ENCODE results near the gene AP1G2.
A peak's percentile ranks its signal among the peaks of the same experiment; 100 is the strongest.
"Not testable (repeated sequence)": the region's sequence is repeated elsewhere in the genome, so short reads cannot be mapped to it uniquely, and the experiment has no call there.

AP1G2 gene

GRCh38 chr14:23590198-23590597, 22.6 kb upstream of the AP1G2 start:
- no peak for DNase-seq

GRCh38 chr14:23589606-23590005, 22.0 kb upstream of the AP1G2 start:
- no peak for DNase-seq

DNA sequence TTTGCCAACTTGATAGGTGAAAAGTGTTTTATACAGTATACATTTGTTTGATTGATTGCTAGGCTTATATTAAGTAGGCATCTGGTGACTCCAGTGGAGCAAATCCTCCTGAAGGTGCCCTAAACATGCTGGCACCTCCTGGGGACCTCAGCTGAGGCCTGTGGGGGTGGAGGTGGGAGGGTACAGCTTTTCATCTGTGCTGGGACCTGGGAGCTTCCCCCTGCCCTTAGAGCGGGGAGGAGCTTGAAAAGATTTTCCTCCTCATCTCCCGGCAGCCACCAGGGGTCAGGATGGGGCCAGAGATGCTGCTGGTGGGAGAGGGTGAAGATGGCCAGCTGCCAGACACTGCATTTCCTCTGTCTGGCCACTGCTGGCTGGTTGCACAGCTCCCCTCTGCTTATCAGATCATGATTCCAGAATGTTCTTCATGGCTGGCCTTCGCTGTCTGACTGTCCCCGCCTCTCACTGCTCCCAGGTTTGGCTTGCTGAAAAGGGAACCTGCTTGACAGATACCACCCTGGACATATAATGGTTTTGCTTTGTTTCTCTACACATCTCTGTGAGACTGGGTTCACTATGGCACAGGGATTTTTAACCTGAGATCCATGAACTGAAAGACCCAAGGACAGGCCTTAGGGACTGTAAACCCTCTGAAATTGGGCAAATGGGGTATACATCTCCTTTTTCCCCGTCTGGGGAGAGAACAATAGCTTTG, 21.4 kb upstream of the AP1G2 start:
- DNase-seq, result peak; percentile 33 to 74

DNA sequence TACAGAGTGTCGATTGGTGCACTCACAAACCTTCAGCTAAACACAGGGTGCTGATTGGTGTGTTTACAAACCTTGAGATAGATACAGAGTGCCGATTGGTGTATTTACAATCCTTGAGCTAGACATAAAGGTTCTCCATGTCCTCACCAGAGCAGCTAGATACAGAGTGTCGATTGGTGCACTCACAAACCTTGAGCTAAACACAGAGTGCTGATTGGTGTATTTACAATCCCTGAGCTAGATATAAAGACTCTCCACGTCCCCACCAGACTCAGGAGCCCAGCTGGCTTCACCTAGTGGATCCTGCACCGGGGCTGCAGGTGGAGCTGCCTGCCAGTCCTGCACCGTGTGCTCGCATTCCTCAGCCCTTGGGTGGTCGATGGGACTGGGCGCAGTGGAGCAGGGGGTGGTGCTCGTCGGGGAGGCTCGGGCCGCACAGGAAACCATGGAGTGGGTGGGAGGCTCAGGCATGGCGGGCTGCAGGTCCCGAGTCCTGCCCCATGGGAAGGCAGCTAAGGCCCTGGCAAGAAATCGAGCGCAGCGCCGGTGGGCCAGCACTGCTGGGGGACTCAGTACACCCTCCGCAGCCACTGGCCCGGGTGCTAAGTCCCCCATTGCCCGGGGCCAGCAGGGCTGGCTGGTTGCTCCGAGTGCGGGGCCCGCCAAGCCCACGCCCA, 17.1 kb upstream of the AP1G2 start:
- DNase-seq, result not testable (repeated sequence)

DNA sequence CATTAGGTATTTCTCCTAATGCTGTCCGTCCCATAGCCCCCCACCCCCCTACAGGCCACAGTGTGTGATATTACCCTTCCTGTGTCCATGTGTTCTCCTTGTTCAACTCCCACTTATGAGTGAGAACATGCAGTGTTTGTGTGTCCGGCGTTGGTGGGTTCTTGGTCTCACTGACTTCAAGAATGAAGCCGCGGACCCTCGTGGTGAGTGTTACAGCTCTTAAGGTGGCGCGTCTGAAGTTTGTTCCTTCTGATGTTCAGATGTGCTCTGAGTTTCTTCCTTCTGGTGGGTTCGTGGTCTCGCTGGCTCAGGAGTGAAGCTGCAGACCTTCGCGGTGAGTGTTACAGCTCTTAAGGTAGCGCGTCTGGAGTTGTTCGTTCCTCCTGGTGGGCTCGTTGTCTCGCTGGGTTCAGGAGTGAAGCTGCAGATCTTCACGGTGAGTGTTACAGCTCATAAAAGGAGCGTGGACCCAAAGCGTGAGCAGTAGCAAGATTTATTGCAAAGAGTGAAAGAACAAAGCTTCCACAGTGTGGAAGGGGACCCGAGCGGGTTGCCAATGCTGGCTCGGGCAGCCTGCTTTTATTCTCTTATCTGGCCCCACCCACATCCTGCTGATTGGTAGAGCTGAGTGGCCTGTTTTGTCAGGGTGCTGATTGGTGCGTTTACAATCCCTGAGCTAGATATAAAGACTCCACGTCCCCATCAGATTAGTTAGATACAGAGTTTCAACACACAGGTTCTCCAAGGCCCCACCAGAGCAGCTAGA, 16.4 kb upstream of the AP1G2 start:
- DNase-seq, result not testable (repeated sequence)

DNA sequence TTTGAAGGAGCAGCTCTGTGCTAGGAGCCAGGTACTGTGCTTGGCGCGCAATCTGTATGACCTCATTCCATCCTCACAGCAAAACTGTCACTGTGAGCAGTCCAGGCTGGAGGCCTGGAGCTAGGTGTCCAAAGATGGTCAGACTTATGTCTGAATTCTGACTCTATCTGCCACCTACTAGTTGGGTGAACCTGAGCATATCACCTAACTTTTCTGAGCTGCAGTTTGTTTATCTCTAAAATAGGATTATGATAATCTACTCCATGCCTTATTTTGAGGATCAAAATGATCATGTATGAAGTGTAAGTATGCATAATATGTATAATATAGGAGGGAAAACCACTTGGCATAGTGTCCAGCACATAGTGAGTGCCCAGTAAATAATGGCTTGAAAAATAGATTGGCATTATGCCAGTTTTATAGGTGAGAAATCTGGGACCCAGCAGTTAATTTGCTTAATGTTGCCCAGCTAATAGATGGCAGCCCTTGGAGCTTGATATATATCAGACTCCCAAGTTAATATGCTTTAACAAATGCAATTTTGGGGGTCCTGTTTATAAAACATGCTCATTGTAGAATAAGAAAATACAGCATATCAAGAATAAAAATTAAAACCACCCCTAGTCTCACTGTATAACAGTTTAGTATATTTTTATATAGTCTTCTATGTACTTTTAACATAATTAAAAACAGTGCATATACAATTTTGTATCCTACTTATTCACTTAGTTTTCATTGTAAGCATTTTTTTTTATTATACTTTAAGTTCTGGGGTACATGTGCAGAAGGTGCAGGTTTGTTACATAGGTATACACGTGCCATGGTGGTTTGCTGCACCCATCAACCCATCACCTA, 15.5 kb upstream of the AP1G2 start:
- DNase-seq, result peak in 1 of 2 experiments; percentile 3

- DNase-seq, result no peak
These were observed 13.3 kb upstream of the AP1G2 start for GRCh38 chr14:23580948-23581281.

DNA sequence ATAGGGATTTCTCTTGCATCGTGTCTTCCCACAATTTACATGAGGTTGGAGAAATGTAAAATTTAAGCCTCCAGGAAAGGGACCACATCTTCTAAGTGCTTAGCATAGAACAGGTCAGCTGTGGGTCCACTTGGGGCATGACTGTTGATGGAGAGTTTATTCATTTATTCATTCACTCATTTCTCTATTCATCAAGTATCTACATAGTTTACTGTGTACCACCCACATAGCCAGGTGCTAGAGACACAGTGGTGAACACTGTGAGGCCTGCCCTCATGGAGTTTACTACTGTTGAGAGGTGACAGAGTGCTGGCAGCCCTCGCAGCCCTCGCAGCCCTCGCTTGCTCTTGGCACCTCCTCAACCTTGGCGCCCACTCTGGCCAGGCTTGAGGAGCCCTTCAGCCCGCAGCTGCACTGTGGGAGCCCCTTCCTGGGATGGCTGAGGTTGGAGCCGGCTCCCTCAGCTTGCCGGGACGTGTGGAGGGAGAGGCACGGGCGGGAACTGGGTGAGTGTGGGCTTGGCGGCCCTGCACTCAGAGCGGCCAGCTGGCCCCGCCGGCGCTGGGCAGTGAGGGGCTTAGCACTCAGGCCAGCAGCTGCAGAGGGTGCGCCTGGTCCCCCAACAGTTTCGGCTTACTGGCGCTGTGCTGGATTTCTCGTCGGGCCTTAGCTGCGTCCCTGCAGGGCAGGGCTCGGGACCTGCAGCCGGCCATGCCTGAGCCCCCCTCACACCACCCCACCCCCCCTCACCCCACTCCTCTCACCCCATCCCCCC, 12.7 kb upstream of the AP1G2 start:
- DNase-seq, result no peak

DNA sequence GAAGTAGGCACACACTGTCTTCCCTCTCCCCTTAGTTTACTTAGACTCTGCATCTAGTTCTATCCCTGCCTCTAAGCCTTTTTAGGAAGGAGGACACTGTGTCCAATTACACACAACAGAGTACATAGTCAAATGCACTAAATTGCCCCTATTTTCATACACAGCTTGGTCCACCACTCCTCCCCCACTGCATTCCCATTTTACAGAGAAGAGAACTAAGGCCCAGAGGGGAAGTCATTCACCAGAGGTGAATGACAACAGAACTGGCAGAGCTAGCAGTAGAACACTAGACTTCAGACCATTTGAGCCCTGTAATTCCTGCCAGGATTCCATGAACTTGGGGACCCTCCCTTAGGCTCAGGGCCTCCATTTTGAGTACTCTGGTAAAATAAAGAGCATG, 12.1 kb upstream of the AP1G2 start:
- no peak for DNase-seq

- DNase-seq, result no peak
These were observed 11.7 kb upstream of the AP1G2 start for GRCh38 chr14:23579311-23579630.

DNA sequence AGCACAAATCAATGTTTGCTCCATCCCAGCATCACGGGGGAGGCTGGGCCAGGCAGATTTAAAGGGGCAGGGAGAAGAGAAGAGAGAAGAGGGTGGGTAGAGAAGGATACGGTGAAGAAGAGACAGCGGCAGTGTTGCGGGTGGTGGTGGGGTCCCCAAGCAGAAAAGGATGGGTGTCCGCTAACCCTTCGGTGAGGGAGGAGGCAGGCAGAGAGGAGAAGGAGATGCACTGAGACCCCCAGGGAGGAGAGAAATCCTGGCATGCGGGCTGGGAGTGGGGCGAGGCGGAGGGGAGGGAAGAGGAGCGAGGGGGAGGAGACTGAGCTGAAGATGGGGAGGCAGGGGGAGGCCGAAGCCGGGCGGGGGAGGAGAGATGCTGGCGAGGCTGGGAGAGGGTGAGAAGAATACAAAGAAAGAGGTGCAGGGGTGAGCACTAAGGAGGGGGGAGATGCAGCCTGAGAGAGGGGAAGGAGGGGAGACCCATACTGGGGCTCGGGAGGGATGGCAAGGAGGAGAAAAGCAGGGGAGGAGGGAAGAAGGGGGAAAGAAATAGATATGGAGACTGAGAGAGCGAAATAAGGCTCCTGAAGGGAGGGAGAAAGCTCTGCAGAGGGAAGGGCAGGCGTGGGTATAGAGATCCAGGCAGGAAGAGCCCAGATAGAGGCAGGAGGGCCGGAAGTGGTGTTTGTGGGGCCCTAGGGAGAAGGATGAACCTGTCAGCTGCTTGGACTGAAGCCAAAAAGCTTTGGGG, 11.1 kb upstream of the AP1G2 start, which contains the start of gene JPH4:
JPH4 (minus strand) TSS at position 231 of the 751 bp plus-strand sequence. CDS start 1,337 bp downstream, outside the sequence.
- DNase-seq, result peak; percentile 73 to 80

GRCh38 chr14:23577710-23578392, 10.3 kb upstream of the AP1G2 start:
- DNase-seq, result peak in 1 of 2 experiments; percentile 8

GRCh38 chr14:23577004-23577681, 9.6 kb upstream of the AP1G2 start:
- DNase-seq, result no peak

- peak in 1 of 2 experiments; percentile 23 for DNase-seq
These were observed 5.9 kb upstream of the AP1G2 start for GRCh38 chr14:23573384-23574015.

- DNase-seq, result no peak
These were observed 5.2 kb upstream of the AP1G2 start for GRCh38 chr14:23572836-23573235.

DNA sequence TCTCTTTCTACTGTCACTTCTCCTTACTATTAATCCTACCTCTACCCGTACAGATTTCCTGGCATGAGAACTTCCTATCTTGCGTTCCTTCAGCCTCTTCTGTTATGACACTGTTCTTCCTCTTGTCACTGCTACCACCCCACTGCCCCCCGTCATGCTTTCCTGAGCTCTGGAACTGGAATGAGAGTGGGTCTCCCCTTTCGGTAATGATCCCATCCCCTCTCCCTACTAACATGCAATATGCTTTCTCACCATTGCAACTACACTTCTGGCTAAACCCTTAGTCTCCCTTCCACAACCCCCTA, 4.9 kb upstream of the AP1G2 start:
- no peak for DNase-seq

- no peak for DNase-seq
These were observed 4.3 kb upstream of the AP1G2 start for GRCh38 chr14:23571701-23572523.

- DNase-seq, result no peak
These were observed 3.4 kb upstream of the AP1G2 start for GRCh38 chr14:23570806-23571483.
